RPMI8226 (cell line): ENCODE measurements around the gene CAPN1.
A peak's percentile ranks its signal among the peaks of the same experiment; 100 is the strongest.
"Not testable (repeated sequence)": the region's sequence is repeated elsewhere in the genome, so short reads cannot be mapped to it uniquely, and the experiment has no call there.

Experiments
- DNase-seq: peaks from one replicate; pipeline ENCODE4 v3.0.0-alpha.2; 2015

The CAPN1 gene

GRCh38 chr11:65221026-65221425 lies 39.3 kb downstream of the CAPN1 start:
- no peak for DNase-seq

GRCh38 chr11:65223011-65223410 lies 41.3 kb downstream of the CAPN1 start:
- no peak for DNase-seq

GRCh38 chr11:65224930-65225278 lies 43.2 kb downstream of the CAPN1 start:
- no peak for DNase-seq

GRCh38 chr11:65225279-65226102 lies 43.8 kb downstream of the CAPN1 start:
- peak; percentile 71 for DNase-seq

- no peak for DNase-seq
Measured at GRCh38 chr11:65226103-65226442, 44.3 kb downstream of the CAPN1 start.

- no peak for DNase-seq
Measured at GRCh38 chr11:65227879-65228278, 46.2 kb downstream of the CAPN1 start.

- DNase-seq = no peak
Measured at GRCh38 chr11:65236194-65237059, 54.7 kb downstream of the CAPN1 start.

- DNase-seq = not testable (repeated sequence)
Measured at GRCh38 chr11:65238302-65238701, 56.6 kb downstream of the CAPN1 start.

- no peak for DNase-seq
Measured at GRCh38 chr11:65241134-65241533, 59.4 kb downstream of the CAPN1 start.

- DNase-seq = no peak
Measured at GRCh38 chr11:65241692-65242091, 60.0 kb downstream of the CAPN1 start.

GRCh38 chr11:65242389-65242788 lies 60.7 kb downstream of the CAPN1 start:
- no peak for DNase-seq

- no peak for DNase-seq
Measured at GRCh38 chr11:65243797-65244196, 62.1 kb downstream of the CAPN1 start.

GRCh38 chr11:65245046-65245445 lies 63.3 kb downstream of the CAPN1 start:
- DNase-seq = not testable (repeated sequence)

- DNase-seq = no peak
Measured at GRCh38 chr11:65246506-65246905, 64.8 kb downstream of the CAPN1 start.

GRCh38 chr11:65248184-65248710 lies 66.5 kb downstream of the CAPN1 start:
- DNase-seq = not testable (repeated sequence)

- DNase-seq = no peak
Measured at GRCh38 chr11:65251476-65251875, 69.7 kb downstream of the CAPN1 start.

GRCh38 chr11:65254724-65255123 lies 73.0 kb downstream of the CAPN1 start:
- no peak for DNase-seq

- DNase-seq = no peak
Measured at GRCh38 chr11:65258988-65259387, 77.3 kb downstream of the CAPN1 start.

- no peak for DNase-seq
Measured at GRCh38 chr11:65260302-65260701, 78.6 kb downstream of the CAPN1 start.

- DNase-seq = no peak
Measured at GRCh38 chr11:65260756-65261590, 79.2 kb downstream of the CAPN1 start.
